ENCODE results near the gene PRSS57. TPM values are rescaled to one million over a fixed set of nuclear protein-coding genes. Genes with fewer than 3 reads are reported as not detected.

PRSS57 gene
- total and polyA plus RNA-seq, 2 of the 4 experiments (the other 2 are of a cell fraction) = not detected

GRCh38 chr19:648305-648704 lies 46.9 kb downstream of the PRSS57 start (continued):
- TF ChIP-seq RCOR1 (IDR thresholded peaks at IDR 0.05; ENCODE audit: insufficient replicate concordance, low read length) (no peak), MXI1 (IDR thresholded peaks at IDR 0.05; ENCODE audit: borderline replicate concordance, low read depth, low read length) (no peak), RAD21 (IDR thresholded peaks at IDR 0.05; ENCODE audit: low read length) (no peak)

- Histone ChIP-seq H3K18ac (ENCODE audit: low read depth, low read length) (no peak overlapping the region), H4K91ac (ENCODE audit: insufficient read depth, low read depth, low read length) (no peak overlapping the region), H3K23ac (ENCODE audit: low read depth, low read length) (no peak overlapping the region), H3K56ac (ENCODE audit: extremely low read depth, insufficient read depth, low read length) (no peak overlapping the region), H2AK9ac (replicated peaks; ENCODE audit: low read depth, low read length, poor library complexity) (no peak overlapping the region), H3K9me1 (ENCODE audit: insufficient read depth, low read length) (no peaks in the 10 kb centered on the region), H2BK20ac (ENCODE audit: low read depth, low read length) (no peak overlapping the region), H4K5ac (ENCODE audit: low read depth, low read length) (no peak overlapping the region), H3K4me3 (ENCODE audit: insufficient read depth, low read depth, low read length) (no peak overlapping the region), H3K36me3 (ENCODE audit: control insufficient read depth, insufficient read depth, low read length) (peaks cover 50% of the 10 kb centered on the region), H3K27me3 (ENCODE audit: control insufficient read depth, insufficient read depth, low read length) (no peaks in the 10 kb centered on the region), H3K9me3 (ENCODE audit: control insufficient read depth, insufficient read depth, low read length) (no peaks in the 10 kb centered on the region), H4K8ac (ENCODE audit: low read depth in 2 of 2, low read length in 2 of 2) (no peak overlapping the region), H3K14ac (replicated peaks; ENCODE audit: low read depth, low read length) (no peak overlapping the region), H2AK5ac (ENCODE audit: low read depth, low read length) (no peak overlapping the region), H2BK15ac (ENCODE audit: low read depth, low read length) (no peak overlapping the region), H2BK120ac (ENCODE audit: low read depth, low read length) (no peak overlapping the region), H2BK5ac (ENCODE audit: low read depth, low read length, poor library complexity, severe bottlenecking) (no peak overlapping the region), H3K27ac (ENCODE audit: insufficient read depth, low read length) (no peak overlapping the region), H3K4me1 (ENCODE audit: control insufficient read depth, insufficient read depth, low read length) (no peaks in the 10 kb centered on the region), H3K9ac (ENCODE audit: low read depth, low read length) (no peak overlapping the region), H2AFZ (replicated peaks; ENCODE audit: low read length, poor library complexity) (no peak overlapping the region), H3K4me2 (ENCODE audit: low read depth, low read length) (no peak overlapping the region), H3K4ac (ENCODE audit: low read depth, low read length) (no peak overlapping the region), H3K79me1 (ENCODE audit: low read depth in 1 of 2, low read length in 2 of 2) (peaks cover 0 to 9% of the 10 kb centered on the region in 2 experiments; a peak in 2 of 4 replicates), H4K20me1 (ENCODE audit: insufficient read depth, low read length) (peaks cover 12% of the 10 kb centered on the region)
- ChIA-PET CTCF (no interaction called here), POLR2A (ENCODE audit: unreplicated experiment) (no interaction called here)
- in situ Hi-C loops (cut with MboI; ENCODE audit: low sequenced_read_pairs) (no loop called here), intact Hi-C loops (cut with micrococcal nuclease) (no loop called here), dilution Hi-C loops (cut with HindIII; ENCODE audit: low sequenced_read_pairs, unreplicated experiment) (no loop called here)
- no peak for DNase-seq
- no peak for ATAC-seq (ENCODE audit: low read depth)
- no TSS peak for BruUV-seq (replicated peaks)
- WGBS, 2 experiments (ENCODE audit: extremely low coverage in 2 of 2, insufficient read length in 1 of 2) = 96% methylated on average over 18 of the region's 52 CpGs; no CpG with 5 or more reads in 1 of the 2 experiments
- TF ChIP-seq MAFK (IDR thresholded peaks at IDR 0.05; ENCODE audit: low read depth, low read length) = no peak
- no peak for TF ChIP-seq POLR2A (IDR thresholded peaks at IDR 0.05; ENCODE audit: low read depth, low read length)
- TF ChIP-seq MAZ (IDR thresholded peaks at IDR 0.05; ENCODE audit: borderline replicate concordance, low read depth, low read length) = no peak
- TF ChIP-seq RAD21 (IDR thresholded peaks at IDR 0.05; ENCODE audit: low read length) = no peak
- TF ChIP-seq RFX5 (IDR thresholded peaks at IDR 0.05; ENCODE audit: low read depth, low read length) = no peak
- no peak for TF ChIP-seq MXI1 (IDR thresholded peaks at IDR 0.05; ENCODE audit: borderline replicate concordance, low read depth, low read length)
- no peak for TF ChIP-seq FOS (IDR thresholded peaks at IDR 0.05; ENCODE audit: low read depth, low read length)
- no peak for TF ChIP-seq ELK1 (IDR thresholded peaks at IDR 0.05; ENCODE audit: borderline replicate concordance, low read depth, low read length)
- no peak for TF ChIP-seq NFE2L2 (IDR thresholded peaks at IDR 0.05; ENCODE audit: low read depth, low read length)
- no peak for TF ChIP-seq CEBPB (IDR thresholded peaks at IDR 0.05; ENCODE audit: low read depth, low read length)
- TF ChIP-seq CHD1 (IDR thresholded peaks at IDR 0.05; ENCODE audit: low read depth, low read length) = no peak
- no peak for TF ChIP-seq SMC3 (IDR thresholded peaks at IDR 0.05; ENCODE audit: low read depth, low read length)
- no peak for TF ChIP-seq RCOR1 (IDR thresholded peaks at IDR 0.05; ENCODE audit: insufficient replicate concordance, low read length)
- no peak for TF ChIP-seq CTCF (conservative IDR thresholded peaks at IDR 0.05; ENCODE audit: low read depth, low read length)
Observed at GRCh38 chr19:647566-648284, 47.5 kb downstream of the PRSS57 start.

Measured in IMR-90 (cell line).